DMS53 treated with DMSO at 0.1 percent for 48 hours (cell line): ENCODE results near the gene HYI.

ENCODE experiments used
- DNase-seq: peaks from one replicate; lab custom pipeline; 2025; ENCODE audit not compliant: unreplicated experiment; lab: John Stamatoyannopoulos, UW

HYI gene

DNA sequence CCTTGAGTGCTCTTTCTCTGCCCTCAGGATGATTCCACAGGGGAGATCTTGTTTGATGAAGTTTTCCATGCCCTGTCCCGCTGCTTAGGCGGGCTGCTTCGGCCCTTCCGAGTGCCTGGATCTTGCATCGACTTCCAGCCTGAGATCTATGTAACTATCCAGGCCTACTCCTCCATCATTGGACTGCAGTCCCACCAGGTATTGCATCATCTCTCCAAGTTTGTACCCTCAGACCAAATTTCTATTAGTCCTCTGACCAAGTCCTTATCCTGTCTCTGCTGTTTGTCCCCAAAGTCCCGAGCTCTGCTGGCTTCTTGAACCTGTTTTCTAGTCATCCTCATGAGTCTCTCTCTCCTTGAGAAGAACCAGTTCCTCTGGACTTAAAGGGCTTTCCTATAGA is 49.4 kb downstream of the HYI start:
- DNase-seq = no peak

DNA sequence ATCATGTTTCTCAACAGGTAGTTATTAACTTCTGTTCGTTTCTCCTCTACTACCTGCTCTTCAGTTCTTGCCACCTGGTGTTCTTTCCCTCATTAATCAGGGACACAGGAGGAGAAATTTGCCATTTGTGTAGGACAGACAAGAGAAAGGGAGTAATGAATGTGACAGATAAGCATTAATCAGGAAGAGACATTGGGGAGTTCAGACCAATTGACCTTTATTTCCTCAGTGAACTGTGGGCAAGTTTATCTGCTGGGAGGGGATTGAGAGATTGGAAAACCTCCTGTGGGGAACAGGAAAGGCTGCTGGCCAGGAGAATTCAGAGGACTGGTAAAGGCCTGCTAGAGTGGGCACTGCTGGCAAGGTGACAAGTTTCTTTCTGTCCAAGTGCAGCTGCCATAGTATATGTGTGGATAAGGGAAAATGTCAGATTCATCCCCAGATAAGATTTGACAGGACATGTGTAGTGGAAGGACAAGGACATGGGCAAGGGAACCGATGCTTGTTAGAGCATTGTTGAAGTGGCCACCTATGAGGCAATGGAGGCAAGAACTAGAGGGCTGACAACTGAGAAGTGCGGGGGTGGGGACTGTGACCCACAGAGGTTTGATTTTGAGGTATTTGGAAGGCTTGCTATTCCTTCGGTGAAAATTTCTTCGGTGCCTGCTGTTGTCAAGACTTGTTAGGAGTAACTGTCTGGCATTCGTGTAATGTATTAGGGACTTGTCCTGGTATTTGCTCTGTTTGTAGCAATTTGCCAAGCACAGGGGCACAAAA is 51.5 kb downstream of the HYI start:
- DNase-seq = no peak
